ENCODE data around the gene LYVE1. TPM values are rescaled to one million over a fixed set of nuclear protein-coding genes. Genes with fewer than 3 reads are reported as not detected.

Gene LYVE1
- polyA plus RNA-seq, 1 of the 3 experiments (the other 2 are of a cell fraction): not detected

GRCh38 chr11:10515418-10515817 is 53.0 kb downstream of the LYVE1 start:
- Histone ChIP-seq H2AFZ (ENCODE audit: low read depth) (no peak overlapping the region), H3K9ac (no peak overlapping the region), H4K20me1 (ENCODE audit: insufficient read depth) (no peaks in the 10 kb centered on the region), H3F3A (replicated peaks; ENCODE audit: insufficient read depth) (no peaks in the 10 kb centered on the region), H3K9me2 (no peaks in the 10 kb centered on the region), H3K4me3 (ENCODE audit: low read depth in 2 of 2, low read length in 1 of 2) (no peak overlapping the region), H3K4me1 (ENCODE audit: control insufficient read depth in 1 of 2, insufficient read depth in 2 of 2, low read depth in 1 of 2, low read length in 1 of 2) (peaks cover 0 to 9% of the 10 kb centered on the region in 2 experiments; a peak in 1 of 4 replicates), H3K27ac (ENCODE audit: low read depth in 2 of 2, low read length in 1 of 2) (no peak overlapping the region), H3K4me2 (no peak overlapping the region), H3K36me3 (replicated peaks in 1 of 2; ENCODE audit: control insufficient read depth in 1 of 2, insufficient read depth in 2 of 2, low read length in 1 of 2) (peaks cover 12 to 47% of the 10 kb centered on the region in 2 experiments), H3K9me3 (no peaks in the 10 kb centered on the region), H3K27me3 (ENCODE audit: insufficient read depth) (no peaks in the 10 kb centered on the region), H3K79me2 (ENCODE audit: insufficient read depth) (no peaks in the 10 kb centered on the region)
- 97% methylated on average over 3 of the region's 3 CpGs for WGBS (ENCODE audit: low lambda C conversion rate)
- ChIA-PET POLR2A (no interaction called here), CTCF (interaction anchor here (0.7 to 2.3 kb wide), 3 partner anchors 13 to 139 kb away, joined by 3 to 7 read pairs (median 5); partner anchors contain the start of gene RNF141)
- DNase-seq: no peak
- TF ChIP-seq FOXJ3 (CRISPR knock-in tag; IDR thresholded peaks at IDR 0.05) (no peak), EZH2phosphoT487 (IDR thresholded peaks at IDR 0.05; ENCODE audit: borderline replicate concordance, low read depth) (no peak), ELF1 (IDR thresholded peaks at IDR 0.05) (no peak), RFX5 (IDR thresholded peaks at IDR 0.05; ENCODE audit: low read length) (no peak), EP300 (IDR thresholded peaks at IDR 0.05; ENCODE audit: borderline replicate concordance in 1 of 2, low read depth in 1 of 2, low read length in 1 of 2) (no peak), REST (IDR thresholded peaks at IDR 0.05; ENCODE audit: low read depth, low read length) (no peak), MEF2A (IDR thresholded peaks at IDR 0.05; ENCODE audit: borderline replicate concordance, low read depth) (no peak), GATA2 (CRISPR knock-in tag; IDR thresholded peaks at IDR 0.05) (no peak), RXRA (IDR thresholded peaks at IDR 0.05; ENCODE audit: borderline replicate concordance, low read depth) (no peak), MXI1 (IDR thresholded peaks at IDR 0.05; ENCODE audit: low read depth, low read length) (no peak), PBX3 (IDR thresholded peaks at IDR 0.05) (no peak), FOSL2 (IDR thresholded peaks at IDR 0.05; ENCODE audit: borderline replicate concordance, low read depth) (no peak), SMC3 (IDR thresholded peaks at IDR 0.05; ENCODE audit: low read depth, low read length) (no peak), NRF1 (IDR thresholded peaks at IDR 0.05; ENCODE audit: low read depth, low read length) (no peak), SIN3A (IDR thresholded peaks at IDR 0.05; ENCODE audit: borderline replicate concordance, low read depth, low read length) (no peak), RAD21 (IDR thresholded peaks at IDR 0.05; ENCODE audit: low read length) (no peak)
